ENCODE results near the gene AGTRAP. TPM values are rescaled to one million over a fixed set of nuclear protein-coding genes. Genes with fewer than 3 reads are reported as not detected.

The AGTRAP gene
- total RNA-seq, 1 donor from 2014 or later: 15.7 TPM

DNA sequence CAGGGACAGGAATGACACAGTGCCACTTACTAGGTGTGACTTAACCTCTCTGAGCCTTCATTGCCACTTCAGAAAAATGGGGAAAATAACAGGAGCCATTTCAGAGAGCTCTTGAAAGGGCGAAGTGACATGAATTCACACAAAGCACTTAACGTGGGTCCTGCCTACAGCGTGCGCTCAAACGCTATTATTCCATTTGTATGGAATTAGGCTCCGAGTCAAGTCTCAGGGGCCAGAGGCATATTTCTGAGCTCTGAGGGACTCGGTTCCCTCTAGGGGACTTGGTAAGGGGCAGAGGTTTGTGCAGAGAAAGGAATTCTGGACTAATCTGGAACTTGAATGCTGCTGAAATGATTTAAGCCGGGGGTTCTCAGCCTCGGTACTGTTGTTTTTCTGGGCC, 30.3 kb upstream of the AGTRAP start:
- H3K9me3 ChIP-seq (ENCODE audit: control insufficient read depth in 3 of 3, low read length in 3 of 3): no peaks in the 10 kb centered on the region
- no peak overlapping the region for H3K27ac ChIP-seq (ENCODE audit: low read depth, low read length)
- no peaks in the 10 kb centered on the region for H3K36me3 ChIP-seq (ENCODE audit: control insufficient read depth in 3 of 3, insufficient read depth in 3 of 3, low read length in 3 of 3)
- H3K4me3 ChIP-seq (ENCODE audit: low read length in 3 of 3): no peak overlapping the region
- peaks cover 8 to 24% (median 19%) of the 10 kb centered on the region in 3 donors for H3K4me1 ChIP-seq (ENCODE audit: control insufficient read depth in 3 of 3, insufficient read depth in 3 of 3, low read length in 3 of 3)
- H3K27me3 ChIP-seq (ENCODE audit: control insufficient read depth in 3 of 3, insufficient read depth in 3 of 3, low read length in 3 of 3): peaks cover 44 to 57% (median 54%) of the 10 kb centered on the region in 3 donors
- no peak overlapping the region for H3K9ac ChIP-seq (ENCODE audit: low read depth in 1 of 3, low read length in 3 of 3)

DNA sequence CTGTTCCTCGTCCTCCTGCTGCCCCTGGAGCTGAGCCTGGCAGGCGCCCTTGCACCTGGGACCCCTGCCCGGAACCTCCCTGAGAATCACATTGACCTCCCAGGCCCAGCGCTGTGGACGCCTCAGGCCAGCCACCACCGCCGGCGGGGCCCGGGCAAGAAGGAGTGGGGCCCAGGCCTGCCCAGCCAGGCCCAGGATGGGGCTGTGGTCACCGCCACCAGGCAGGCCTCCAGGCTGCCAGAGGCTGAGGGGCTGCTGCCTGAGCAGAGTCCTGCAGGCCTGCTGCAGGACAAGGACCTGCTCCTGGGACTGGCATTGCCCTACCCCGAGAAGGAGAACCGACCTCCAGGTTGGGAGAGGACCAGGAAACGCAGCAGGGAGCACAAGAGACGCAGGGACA, 29.6 kb upstream of the AGTRAP start:
- H3K4me3 ChIP-seq (ENCODE audit: low read length in 3 of 3): no peak overlapping the region
- no peaks in the 10 kb centered on the region for H3K9me3 ChIP-seq (ENCODE audit: control insufficient read depth in 3 of 3, low read length in 3 of 3)
- H3K36me3 ChIP-seq (ENCODE audit: control insufficient read depth in 3 of 3, insufficient read depth in 3 of 3, low read length in 3 of 3): no peaks in the 10 kb centered on the region
- peaks cover 41 to 52% (median 49%) of the 10 kb centered on the region in 3 donors for H3K27me3 ChIP-seq (ENCODE audit: control insufficient read depth in 3 of 3, insufficient read depth in 3 of 3, low read length in 3 of 3)
- H3K9ac ChIP-seq (ENCODE audit: low read depth in 1 of 3, low read length in 3 of 3): no peak overlapping the region
- H3K4me1 ChIP-seq (ENCODE audit: control insufficient read depth in 3 of 3, insufficient read depth in 3 of 3, low read length in 3 of 3): peaks cover 2 to 17% (median 13%) of the 10 kb centered on the region in 3 donors
- H3K27ac ChIP-seq (ENCODE audit: low read depth, low read length): no peak overlapping the region

DNA sequence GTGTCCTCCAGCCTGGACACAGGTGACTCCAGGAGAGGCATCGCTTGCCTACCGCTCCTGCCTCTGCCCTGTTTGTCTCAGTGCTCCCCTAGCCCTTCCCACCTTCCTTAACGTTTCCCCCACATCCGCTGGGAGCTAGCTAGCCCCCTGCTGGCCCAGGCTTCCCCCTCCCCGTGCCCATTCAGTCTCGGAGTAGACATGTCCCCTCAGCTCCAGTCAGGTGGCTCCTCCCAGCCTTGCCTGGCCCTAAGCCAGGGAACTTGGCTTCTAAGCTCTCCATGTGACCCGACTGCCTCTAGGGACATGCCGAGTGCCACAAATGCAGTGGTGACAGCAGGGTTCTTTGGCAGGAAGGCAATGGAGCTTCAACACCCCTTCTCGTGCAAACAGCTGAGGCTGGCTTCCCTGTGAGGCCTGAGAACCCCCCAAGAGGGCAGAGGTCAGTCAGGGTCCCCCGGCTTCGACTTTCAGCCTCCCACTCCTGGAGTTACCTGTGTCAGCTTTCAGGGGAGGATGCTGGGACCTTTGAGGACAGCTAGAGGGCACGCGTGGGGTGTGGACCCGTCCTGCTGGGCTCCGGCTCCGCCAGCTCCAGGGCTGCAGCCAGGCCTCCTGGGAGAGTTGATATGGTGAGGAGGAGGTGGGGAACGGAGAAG, 28.2 kb upstream of the AGTRAP start:
- peaks cover 34 to 51% (median 45%) of the 10 kb centered on the region in 3 donors for H3K27me3 ChIP-seq (ENCODE audit: control insufficient read depth in 3 of 3, insufficient read depth in 3 of 3, low read length in 3 of 3)
- no peak overlapping the region for H3K27ac ChIP-seq (ENCODE audit: low read depth, low read length)
- no peaks in the 10 kb centered on the region for H3K9me3 ChIP-seq (ENCODE audit: control insufficient read depth in 3 of 3, low read length in 3 of 3)
- H3K4me1 ChIP-seq (ENCODE audit: control insufficient read depth in 3 of 3, insufficient read depth in 3 of 3, low read length in 3 of 3): peaks cover 0 to 8% (median 7%) of the 10 kb centered on the region in 3 donors
- peak overlapping the region in 1 of 3 donors; percentile 13 for H3K4me3 ChIP-seq (ENCODE audit: low read length in 3 of 3)
- H3K9ac ChIP-seq (ENCODE audit: low read depth in 1 of 3, low read length in 3 of 3): peak overlapping the region in 1 of 3 donors; percentile 16
- no peaks in the 10 kb centered on the region for H3K36me3 ChIP-seq (ENCODE audit: control insufficient read depth in 3 of 3, insufficient read depth in 3 of 3, low read length in 3 of 3)

DNA sequence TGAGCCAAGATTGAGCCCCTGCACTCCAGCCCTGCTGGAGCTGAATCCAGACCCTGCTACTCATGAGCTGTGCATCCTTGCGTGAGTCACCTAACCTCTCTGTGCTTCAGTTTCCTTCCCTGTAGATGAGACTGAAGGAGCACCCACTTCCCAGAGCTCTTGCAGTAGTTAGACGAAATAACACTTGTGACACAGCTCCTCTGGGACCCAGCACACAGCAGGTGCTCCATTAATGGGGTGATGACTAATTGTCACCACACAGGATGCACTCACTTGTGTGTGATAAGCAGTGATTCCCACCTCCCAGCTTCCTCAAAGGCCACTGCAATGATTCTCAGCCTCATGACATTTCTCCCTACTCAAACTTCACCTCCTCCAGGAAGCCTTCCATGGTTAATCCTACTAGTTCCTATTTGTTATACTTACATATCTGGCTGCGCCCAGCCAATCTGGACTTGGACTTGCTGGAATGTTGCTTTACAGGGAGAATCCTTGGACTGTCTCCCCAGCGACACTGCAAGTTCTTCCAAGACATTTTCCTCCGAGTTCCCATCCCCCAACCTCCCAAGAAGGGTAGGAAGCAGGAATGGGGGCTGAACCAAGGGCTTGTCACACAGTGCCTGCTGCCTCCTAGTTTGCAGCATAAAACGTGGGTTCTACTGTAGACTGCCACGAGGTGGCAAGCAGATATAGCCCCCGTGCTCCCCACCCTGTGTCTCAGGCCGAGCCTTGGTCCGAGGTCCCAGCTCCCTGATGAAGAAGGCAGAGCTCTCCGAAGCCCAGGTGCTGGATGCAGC, 27.2 kb upstream of the AGTRAP start:
- H3K4me1 ChIP-seq (ENCODE audit: control insufficient read depth in 3 of 3, insufficient read depth in 3 of 3, low read length in 3 of 3): peaks cover 0 to 8% (median 7%) of the 10 kb centered on the region in 3 donors
- H3K9ac ChIP-seq (ENCODE audit: low read depth in 1 of 3, low read length in 3 of 3): no peak overlapping the region
- peaks cover 24 to 45% (median 35%) of the 10 kb centered on the region in 3 donors for H3K27me3 ChIP-seq (ENCODE audit: control insufficient read depth in 3 of 3, insufficient read depth in 3 of 3, low read length in 3 of 3)
- no peaks in the 10 kb centered on the region for H3K9me3 ChIP-seq (ENCODE audit: control insufficient read depth in 3 of 3, low read length in 3 of 3)
- H3K36me3 ChIP-seq (ENCODE audit: control insufficient read depth in 3 of 3, insufficient read depth in 3 of 3, low read length in 3 of 3): no peaks in the 10 kb centered on the region
- no peak overlapping the region for H3K4me3 ChIP-seq (ENCODE audit: low read length in 3 of 3)
- no peak overlapping the region for H3K27ac ChIP-seq (ENCODE audit: low read depth, low read length)

DNA sequence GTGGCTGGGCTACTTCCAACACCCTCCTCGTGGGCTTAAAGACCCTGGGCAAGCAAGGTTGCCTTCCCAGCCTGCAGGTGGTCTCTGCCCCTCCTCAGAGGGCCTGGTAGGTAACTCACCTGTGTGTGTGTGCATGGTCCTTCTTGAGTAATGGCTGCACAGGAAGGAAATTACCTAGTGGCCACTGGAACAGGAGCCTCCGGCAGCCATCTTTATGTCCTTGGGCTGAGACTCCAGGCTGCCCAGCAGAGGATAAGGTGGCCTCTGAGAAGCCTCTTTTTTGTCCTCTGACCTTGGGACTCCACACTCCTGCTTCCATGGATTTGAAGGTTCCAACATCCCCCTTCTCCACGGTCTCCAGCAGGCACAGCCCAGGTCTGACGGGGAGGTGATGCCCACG, 24.4 kb upstream of the AGTRAP start:
- Histone ChIP-seq H3K4me3 (ENCODE audit: low read length in 3 of 3) (no peak overlapping the region), H3K27me3 (ENCODE audit: control insufficient read depth in 3 of 3, insufficient read depth in 3 of 3, low read length in 3 of 3) (peaks cover 16 to 29% (median 29%) of the 10 kb centered on the region in 3 donors), H3K9ac (ENCODE audit: low read depth in 1 of 3, low read length in 3 of 3) (no peak overlapping the region), H3K27ac (ENCODE audit: low read depth, low read length) (no peak overlapping the region), H3K36me3 (ENCODE audit: control insufficient read depth in 3 of 3, insufficient read depth in 3 of 3, low read length in 3 of 3) (no peaks in the 10 kb centered on the region), H3K4me1 (ENCODE audit: control insufficient read depth in 3 of 3, insufficient read depth in 3 of 3, low read length in 3 of 3) (peaks cover 0 to 8% (median 7%) of the 10 kb centered on the region in 3 donors), H3K9me3 (ENCODE audit: control insufficient read depth in 3 of 3, low read length in 3 of 3) (no peaks in the 10 kb centered on the region)

DNA sequence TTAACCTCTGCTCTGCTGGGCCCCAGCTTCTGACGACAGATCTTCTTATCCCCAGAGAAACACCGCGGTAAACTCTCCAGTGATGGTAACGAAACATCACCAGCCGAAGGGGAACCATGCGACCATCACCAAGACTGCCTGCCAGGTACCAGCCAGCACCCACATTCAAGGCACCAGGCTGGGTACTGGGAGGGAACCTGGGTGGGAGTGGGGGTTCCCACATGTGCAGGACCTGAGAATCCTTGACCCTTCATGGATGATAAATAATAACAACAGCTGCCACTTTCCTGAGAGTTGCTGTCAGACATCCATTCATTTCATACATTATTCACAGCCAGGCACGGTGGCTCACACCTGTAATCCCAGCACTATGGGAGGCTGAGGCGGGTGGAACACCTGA, 23.7 kb upstream of the AGTRAP start:
- Histone ChIP-seq H3K9me3 (ENCODE audit: control insufficient read depth in 3 of 3, low read length in 3 of 3) (no peaks in the 10 kb centered on the region), H3K4me1 (ENCODE audit: control insufficient read depth in 3 of 3, insufficient read depth in 3 of 3, low read length in 3 of 3) (peaks cover 0 to 7% (median 7%) of the 10 kb centered on the region in 3 donors), H3K36me3 (ENCODE audit: control insufficient read depth in 3 of 3, insufficient read depth in 3 of 3, low read length in 3 of 3) (no peaks in the 10 kb centered on the region), H3K4me3 (ENCODE audit: low read length in 3 of 3) (no peak overlapping the region), H3K27me3 (ENCODE audit: control insufficient read depth in 3 of 3, insufficient read depth in 3 of 3, low read length in 3 of 3) (peaks cover 16 to 29% (median 25%) of the 10 kb centered on the region in 3 donors), H3K27ac (ENCODE audit: low read depth, low read length) (no peak overlapping the region), H3K9ac (ENCODE audit: low read depth in 1 of 3, low read length in 3 of 3) (no peak overlapping the region)

DNA sequence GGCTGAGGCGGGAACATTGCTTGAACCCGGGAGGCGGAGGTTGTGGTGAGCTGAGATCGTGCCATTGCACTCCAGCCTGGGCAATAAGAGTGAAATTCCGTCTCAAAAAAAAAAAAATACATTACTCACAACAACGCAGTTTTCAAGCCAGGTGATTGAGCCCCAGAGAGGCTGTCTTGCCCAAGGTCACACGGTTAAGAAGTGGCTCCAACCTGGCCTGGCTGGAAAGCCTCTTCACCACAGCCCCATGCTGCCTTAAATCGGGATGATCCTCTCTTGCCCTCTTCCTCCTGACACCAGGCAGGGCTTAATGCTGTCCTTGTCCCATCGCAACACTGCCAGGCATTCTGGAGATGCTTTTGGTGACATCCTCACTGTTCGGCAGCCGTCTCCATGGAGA, 22.8 kb upstream of the AGTRAP start:
- no peaks in the 10 kb centered on the region for H3K36me3 ChIP-seq (ENCODE audit: control insufficient read depth in 3 of 3, insufficient read depth in 3 of 3, low read length in 3 of 3)
- no peak overlapping the region for H3K4me3 ChIP-seq (ENCODE audit: low read length in 3 of 3)
- no peak overlapping the region for H3K9ac ChIP-seq (ENCODE audit: low read depth in 1 of 3, low read length in 3 of 3)
- H3K27me3 ChIP-seq (ENCODE audit: control insufficient read depth in 3 of 3, insufficient read depth in 3 of 3, low read length in 3 of 3): peaks cover 16 to 29% (median 19%) of the 10 kb centered on the region in 3 donors
- no peaks in the 10 kb centered on the region for H3K9me3 ChIP-seq (ENCODE audit: control insufficient read depth in 3 of 3, low read length in 3 of 3)
- H3K4me1 ChIP-seq (ENCODE audit: control insufficient read depth in 3 of 3, insufficient read depth in 3 of 3, low read length in 3 of 3): no peaks in the 10 kb centered on the region
- no peak overlapping the region for H3K27ac ChIP-seq (ENCODE audit: low read depth, low read length)

DNA sequence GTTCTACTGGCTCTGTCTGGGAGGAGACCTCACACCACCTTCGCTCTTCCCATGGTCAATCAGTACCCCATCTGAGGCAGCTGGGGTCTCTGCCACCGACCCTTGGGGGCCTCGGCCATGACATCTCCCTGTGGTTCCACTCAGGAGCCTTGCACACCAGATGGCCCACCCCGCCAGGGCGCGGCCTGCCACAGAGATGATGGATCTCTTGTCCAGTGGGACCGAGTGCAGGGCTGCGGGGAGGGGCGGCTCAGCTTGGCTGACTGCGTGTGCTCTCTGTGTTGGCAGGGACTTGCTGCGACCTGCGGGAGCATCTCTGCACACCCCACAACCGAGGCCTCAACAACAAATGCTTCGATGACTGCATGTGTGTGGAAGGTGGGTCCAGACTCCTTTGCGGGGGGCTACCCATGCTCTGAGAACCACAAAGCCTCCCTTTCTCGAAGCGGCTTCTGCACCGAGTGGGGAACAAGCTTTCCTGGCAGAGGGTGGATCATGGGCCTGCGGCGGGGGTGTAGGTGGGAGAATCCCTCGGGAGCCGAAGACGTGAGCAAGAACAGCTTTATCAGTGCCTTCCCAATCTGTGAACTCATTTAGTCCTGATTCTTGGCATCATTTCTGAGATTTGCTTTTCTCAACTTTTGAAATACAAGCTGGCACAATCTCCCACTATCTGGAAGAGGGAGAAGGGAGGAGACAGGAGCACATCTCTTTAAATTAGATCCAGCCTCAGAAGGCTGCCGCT, 20.9 kb upstream of the AGTRAP start:
- H3K9me3 ChIP-seq (ENCODE audit: control insufficient read depth in 3 of 3, low read length in 3 of 3): no peaks in the 10 kb centered on the region
- no peak overlapping the region for H3K27ac ChIP-seq (ENCODE audit: low read depth, low read length)
- H3K9ac ChIP-seq (ENCODE audit: low read depth in 1 of 3, low read length in 3 of 3): no peak overlapping the region
- no peak overlapping the region for H3K4me3 ChIP-seq (ENCODE audit: low read length in 3 of 3)
- no peaks in the 10 kb centered on the region for H3K36me3 ChIP-seq (ENCODE audit: control insufficient read depth in 3 of 3, insufficient read depth in 3 of 3, low read length in 3 of 3)
- H3K27me3 ChIP-seq (ENCODE audit: control insufficient read depth in 3 of 3, insufficient read depth in 3 of 3, low read length in 3 of 3): peaks cover 9 to 19% (median 18%) of the 10 kb centered on the region in 3 donors
- peaks cover 6 to 10% (median 7%) of the 10 kb centered on the region in 3 donors for H3K4me1 ChIP-seq (ENCODE audit: control insufficient read depth in 3 of 3, insufficient read depth in 3 of 3, low read length in 3 of 3)

DNA sequence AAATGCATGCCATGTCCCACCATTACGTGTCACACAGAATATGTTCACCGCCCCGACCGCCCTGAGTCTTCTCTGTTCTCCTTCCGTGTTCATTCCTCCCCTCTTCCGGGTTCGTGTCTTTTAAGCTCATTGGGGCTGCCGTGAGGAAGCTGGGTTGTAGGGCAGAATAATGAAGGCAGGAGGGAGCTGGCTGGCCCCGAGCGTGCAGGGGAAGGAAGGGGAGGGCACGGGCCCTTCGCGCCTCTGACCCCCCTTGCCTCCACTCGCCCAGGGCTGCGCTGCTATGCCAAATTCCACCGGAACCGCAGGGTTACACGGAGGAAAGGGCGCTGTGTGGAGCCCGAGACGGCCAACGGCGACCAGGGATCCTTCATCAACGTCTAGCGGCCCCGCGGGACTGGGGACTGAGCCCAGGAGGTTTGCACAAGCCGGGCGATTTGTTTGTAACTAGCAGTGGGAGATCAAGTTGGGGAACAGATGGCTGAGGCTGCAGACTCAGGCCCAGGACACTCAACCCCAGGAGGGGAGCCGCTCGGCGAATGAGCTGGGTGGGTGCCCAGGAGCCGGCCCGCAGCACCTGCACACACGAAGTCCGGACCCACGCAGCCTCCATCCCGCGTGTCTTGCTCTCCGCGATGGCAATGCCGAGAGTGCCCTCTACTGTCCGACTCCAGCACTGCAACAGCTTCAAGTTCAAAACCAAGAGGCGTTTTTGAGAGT, 16.5 kb upstream of the AGTRAP start:
- H3K36me3 ChIP-seq (ENCODE audit: control insufficient read depth in 3 of 3, insufficient read depth in 3 of 3, low read length in 3 of 3): no peaks in the 10 kb centered on the region
- peak overlapping the region; percentile 55 to 63 (median 58) for H3K4me3 ChIP-seq (ENCODE audit: low read length in 3 of 3)
- peak overlapping the region in 1 of 3 donors; percentile 62 for H3K9ac ChIP-seq (ENCODE audit: low read depth in 1 of 3, low read length in 3 of 3)
- H3K9me3 ChIP-seq (ENCODE audit: control insufficient read depth in 3 of 3, low read length in 3 of 3): no peaks in the 10 kb centered on the region
- H3K27ac ChIP-seq (ENCODE audit: low read depth, low read length): no peak overlapping the region
- H3K4me1 ChIP-seq (ENCODE audit: control insufficient read depth in 3 of 3, insufficient read depth in 3 of 3, low read length in 3 of 3): peaks cover 8 to 11% (median 11%) of the 10 kb centered on the region in 3 donors
- H3K27me3 ChIP-seq (ENCODE audit: control insufficient read depth in 3 of 3, insufficient read depth in 3 of 3, low read length in 3 of 3): peaks cover 0 to 3% (median 0%) of the 10 kb centered on the region in 3 donors

All from skeletal muscle tissue (tissue), 4 donors.